Stimulated activated memory B cell treated with anti-CD40 and anti-IgM and Interleukin-4, amounts not matched to agents 10 μg/mL and 1 μg/mL and 100 μg/mL, for 72 hours (primary cell): Measurements from ENCODE around the gene N4BP2L2.

Experiments
- ATAC-seq: fragments of 150-1000 bp; cut with Tn5 transposase; 2 replicates; pipeline ENCODE4 v1.10.0; 2021
- H3K27ac Mint-ChIP-seq: one replicate; pipeline ENCODE4 v1.8.0; 2022; ENCODE audit warnings: mild to moderate bottlenecking, mixed read lengths
- H3K27me3 Mint-ChIP-seq: one replicate; pipeline ENCODE4 v1.8.0; 2022; ENCODE audit warnings: mixed read lengths
- H3K36me3 Mint-ChIP-seq: one replicate; pipeline ENCODE4 v1.8.0; 2022; ENCODE audit warnings: mixed read lengths
- H3K4me1 Mint-ChIP-seq: one replicate; pipeline ENCODE4 v1.8.0; 2022; ENCODE audit warnings: mixed read lengths
- H3K4me3 Mint-ChIP-seq: one replicate; pipeline ENCODE4 v1.8.0; 2022; ENCODE audit warnings: mild to moderate bottlenecking, moderate library complexity, mixed read lengths
- H3K9me3 Mint-ChIP-seq: one replicate; pipeline ENCODE4 v1.8.0; 2022; ENCODE audit warnings: mixed read lengths

N4BP2L2 gene

GRCh38 chr13:32545083-32545482, 6.5 kb upstream of the N4BP2L2 start:
- peak overlapping the region; percentile 11 for H3K4me3 Mint-ChIP-seq
- peak overlapping the region; percentile 23 for H3K27ac Mint-ChIP-seq
- no peaks in the 10 kb centered on the region for H3K9me3 Mint-ChIP-seq
- H3K36me3 Mint-ChIP-seq, result no peaks in the 10 kb centered on the region
- peaks cover 22% of the 10 kb centered on the region for H3K4me1 Mint-ChIP-seq
- ATAC-seq, result peak; percentile 70
- H3K27me3 Mint-ChIP-seq, result no peaks in the 10 kb centered on the region

GRCh38 chr13:32542221-32542620, 3.6 kb upstream of the N4BP2L2 start:
- Mint-ChIP-seq H3K9me3 (no peaks in the 10 kb centered on the region), H3K27ac (no peak overlapping the region), H3K27me3 (no peaks in the 10 kb centered on the region), H3K36me3 (no peaks in the 10 kb centered on the region), H3K4me3 (no peak overlapping the region), H3K4me1 (peaks cover 27% of the 10 kb centered on the region)
- no peak for ATAC-seq

GRCh38 chr13:32538143-32538620, 413 bp downstream of the N4BP2L2 start:
- Mint-ChIP-seq H3K27me3 (no peaks in the 10 kb centered on the region), H3K36me3 (peaks cover 33% of the 10 kb centered on the region), H3K27ac (peak overlapping the region; percentile 99), H3K4me1 (peaks cover 48% of the 10 kb centered on the region), H3K9me3 (no peaks in the 10 kb centered on the region), H3K4me3 (peak overlapping the region; percentile 98)
- peak; percentile 92 for ATAC-seq

- Mint-ChIP-seq H3K36me3 (peaks cover 35% of the 10 kb centered on the region), H3K4me3 (peak overlapping the region; percentile 98), H3K27ac (peak overlapping the region; percentile 99), H3K4me1 (peaks cover 53% of the 10 kb centered on the region), H3K27me3 (no peaks in the 10 kb centered on the region), H3K9me3 (no peaks in the 10 kb centered on the region)
- ATAC-seq, result no peak
Observed at GRCh38 chr13:32537580-32538142, 934 bp downstream of the N4BP2L2 start.

GRCh38 chr13:32535748-32536147, 2.8 kb downstream of the N4BP2L2 start:
- ATAC-seq, result no peak
- Mint-ChIP-seq H3K4me3 (peak overlapping the region; percentile 5), H3K9me3 (no peaks in the 10 kb centered on the region), H3K4me1 (peaks cover 72% of the 10 kb centered on the region), H3K36me3 (peaks cover 35% of the 10 kb centered on the region), H3K27me3 (no peaks in the 10 kb centered on the region), H3K27ac (no peak overlapping the region)

GRCh38 chr13:32535115-32535514, 3.5 kb downstream of the N4BP2L2 start:
- peak overlapping the region; percentile 50 for H3K27ac Mint-ChIP-seq

GRCh38 chr13:32530841-32531253, 7.7 kb downstream of the N4BP2L2 start:
- Mint-ChIP-seq H3K4me1 (peaks cover 72% of the 10 kb centered on the region), H3K27me3 (no peaks in the 10 kb centered on the region), H3K9me3 (no peaks in the 10 kb centered on the region), H3K4me3 (peak overlapping the region; percentile 68), H3K36me3 (peaks cover 36% of the 10 kb centered on the region), H3K27ac (peak overlapping the region; percentile 76)
- peak; percentile 63 for ATAC-seq

More at GRCh38 chr13:32535115-32535514, 3.5 kb downstream of the N4BP2L2 start:
- ATAC-seq, result no peak
- peaks cover 35% of the 10 kb centered on the region for H3K36me3 Mint-ChIP-seq
- H3K9me3 Mint-ChIP-seq, result no peaks in the 10 kb centered on the region
- peak overlapping the region; percentile 43 for H3K4me3 Mint-ChIP-seq
- no peaks in the 10 kb centered on the region for H3K27me3 Mint-ChIP-seq
- peaks cover 75% of the 10 kb centered on the region for H3K4me1 Mint-ChIP-seq

- Mint-ChIP-seq H3K36me3 (peaks cover 29% of the 10 kb centered on the region), H3K9me3 (no peaks in the 10 kb centered on the region), H3K27me3 (no peaks in the 10 kb centered on the region), H3K4me3 (no peak overlapping the region), H3K27ac (peak overlapping the region; percentile 49), H3K4me1 (peaks cover 51% of the 10 kb centered on the region)
- ATAC-seq, result no peak
Observed at GRCh38 chr13:32528358-32528757, 10.2 kb downstream of the N4BP2L2 start.

- no peaks in the 10 kb centered on the region for H3K9me3 Mint-ChIP-seq
- ATAC-seq, result no peak
- H3K4me1 Mint-ChIP-seq, result peaks cover 39% of the 10 kb centered on the region
- H3K27ac Mint-ChIP-seq, result no peak overlapping the region
- no peaks in the 10 kb centered on the region for H3K27me3 Mint-ChIP-seq
- H3K4me3 Mint-ChIP-seq, result no peak overlapping the region
- H3K36me3 Mint-ChIP-seq, result peaks cover 31% of the 10 kb centered on the region
Observed at GRCh38 chr13:32527151-32527550, 11.4 kb downstream of the N4BP2L2 start.

- ATAC-seq, result no peak
- Mint-ChIP-seq H3K9me3 (no peaks in the 10 kb centered on the region), H3K4me1 (peaks cover 25% of the 10 kb centered on the region), H3K27me3 (no peaks in the 10 kb centered on the region), H3K27ac (no peak overlapping the region), H3K4me3 (no peak overlapping the region), H3K36me3 (peaks cover 35% of the 10 kb centered on the region)
Observed at GRCh38 chr13:32525766-32526165, 12.8 kb downstream of the N4BP2L2 start.

- H3K4me3 Mint-ChIP-seq, result no peak overlapping the region
- H3K9me3 Mint-ChIP-seq, result no peaks in the 10 kb centered on the region
- no peak overlapping the region for H3K27ac Mint-ChIP-seq
- H3K4me1 Mint-ChIP-seq, result peaks cover 5% of the 10 kb centered on the region
- no peak for ATAC-seq
- H3K36me3 Mint-ChIP-seq, result peaks cover 34% of the 10 kb centered on the region
- H3K27me3 Mint-ChIP-seq, result no peaks in the 10 kb centered on the region
Observed at GRCh38 chr13:32515246-32515645, 23.3 kb downstream of the N4BP2L2 start.

- H3K4me1 Mint-ChIP-seq, result no peaks in the 10 kb centered on the region
- ATAC-seq, result no peak
- H3K27ac Mint-ChIP-seq, result no peak overlapping the region
- H3K27me3 Mint-ChIP-seq, result no peaks in the 10 kb centered on the region
- no peak overlapping the region for H3K4me3 Mint-ChIP-seq
- H3K9me3 Mint-ChIP-seq, result no peaks in the 10 kb centered on the region
- peaks cover 23% of the 10 kb centered on the region for H3K36me3 Mint-ChIP-seq
Observed at GRCh38 chr13:32511482-32511881, 27.1 kb downstream of the N4BP2L2 start.

GRCh38 chr13:32504876-32505275, 33.7 kb downstream of the N4BP2L2 start:
- H3K27ac Mint-ChIP-seq, result no peak overlapping the region

GRCh38 chr13:32504263-32504662, 34.3 kb downstream of the N4BP2L2 start:
- no peaks in the 10 kb centered on the region for H3K27me3 Mint-ChIP-seq
- H3K27ac Mint-ChIP-seq, result no peak overlapping the region

More at GRCh38 chr13:32504876-32505275, 33.7 kb downstream of the N4BP2L2 start:
- Mint-ChIP-seq H3K9me3 (peaks cover 3% of the 10 kb centered on the region), H3K4me3 (no peak overlapping the region), H3K27me3 (no peaks in the 10 kb centered on the region), H3K36me3 (peaks cover 8% of the 10 kb centered on the region), H3K4me1 (no peaks in the 10 kb centered on the region)
- no peak for ATAC-seq

GRCh38 chr13:32503727-32504126, 34.9 kb downstream of the N4BP2L2 start:
- Mint-ChIP-seq H3K27ac (no peak overlapping the region), H3K36me3 (peaks cover 5% of the 10 kb centered on the region), H3K9me3 (peaks cover 3% of the 10 kb centered on the region), H3K4me1 (no peaks in the 10 kb centered on the region), H3K4me3 (no peak overlapping the region), H3K27me3 (no peaks in the 10 kb centered on the region)
- ATAC-seq, result no peak

More at GRCh38 chr13:32504263-32504662, 34.3 kb downstream of the N4BP2L2 start:
- Mint-ChIP-seq H3K9me3 (peaks cover 3% of the 10 kb centered on the region), H3K4me3 (no peak overlapping the region), H3K36me3 (peaks cover 3% of the 10 kb centered on the region), H3K4me1 (no peaks in the 10 kb centered on the region)
- no peak for ATAC-seq

GRCh38 chr13:32501064-32501463, 37.5 kb downstream of the N4BP2L2 start:
- no peaks in the 10 kb centered on the region for H3K27me3 Mint-ChIP-seq
- no peaks in the 10 kb centered on the region for H3K4me1 Mint-ChIP-seq
- H3K36me3 Mint-ChIP-seq, result peaks cover 5% of the 10 kb centered on the region

More at GRCh38 chr13:32501064-32501463, 37.5 kb downstream of the N4BP2L2 start:
- H3K9me3 Mint-ChIP-seq, result peaks cover 2% of the 10 kb centered on the region
- no peak overlapping the region for H3K27ac Mint-ChIP-seq
- ATAC-seq, result no peak
- H3K4me3 Mint-ChIP-seq, result no peak overlapping the region
